ENCODE results near the gene ZRANB3.

- TF ChIP-seq TARDBP (IDR thresholded peaks at IDR 0.05) (no peak), SP1 (IDR thresholded peaks at IDR 0.05) (no peak), ELF4 (IDR thresholded peaks at IDR 0.05) (no peak), NFRKB (IDR thresholded peaks at IDR 0.05) (no peak), BHLHE40 (IDR thresholded peaks at IDR 0.05; ENCODE audit: borderline replicate concordance) (no peak), FOXK2 (IDR thresholded peaks at IDR 0.05) (no peak), SUZ12 (IDR thresholded peaks at IDR 0.05) (no peak), FOXM1 (IDR thresholded peaks at IDR 0.05; ENCODE audit: borderline replicate concordance) (no peak), ARNT (IDR thresholded peaks at IDR 0.05) (no peak), PKNOX1 (IDR thresholded peaks at IDR 0.05) (no peak), ZNF384 (IDR thresholded peaks at IDR 0.05) (no peak), L3MBTL2 (conservative IDR thresholded peaks at IDR 0.05) (no peak), HDGF (IDR thresholded peaks at IDR 0.05; ENCODE audit: borderline replicate concordance) (no peak)
Observed at GRCh38 chr2:135218426-135218825, 312.6 kb downstream of the ZRANB3 start.

Measured in HEK293T (cell line).